ENCODE measurements around the gene GPR55. TPM values are rescaled to one million over a fixed set of nuclear protein-coding genes. Genes with fewer than 3 reads are reported as not detected.
A peak's percentile ranks its signal among the peaks of the same experiment; 100 is the strongest.
"Not testable (repeated sequence)": the region's sequence is repeated elsewhere in the genome, so short reads cannot be mapped to it uniquely, and the experiment has no call there.

The GPR55 gene
- total RNA-seq, 1 donor from 2014 or later = not detected

DNA sequence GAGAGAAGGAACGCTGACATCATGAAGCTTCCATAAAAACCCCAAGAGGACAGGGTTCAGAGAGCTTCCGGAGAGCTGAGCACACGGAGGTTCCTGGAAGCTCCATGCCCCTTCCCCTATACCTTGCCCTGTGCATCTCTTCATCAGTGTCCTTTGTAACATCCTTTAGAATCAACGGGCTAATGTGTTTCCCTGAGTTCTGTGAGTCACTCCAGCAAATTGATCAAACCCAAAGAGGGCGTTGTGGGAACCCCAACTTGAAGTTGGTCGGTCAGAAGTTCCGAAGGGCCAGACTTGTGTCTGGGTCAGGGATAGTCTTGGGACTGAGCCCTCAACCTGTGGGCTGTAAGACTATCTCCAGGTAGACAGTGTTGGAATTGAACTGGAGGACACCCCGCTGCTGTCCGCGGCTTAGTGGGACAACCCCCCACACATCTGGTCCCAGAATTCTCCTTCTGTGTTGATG is 25.9 kb upstream of the GPR55 start:
- no peak for DNase-seq

- DNase-seq = no peak
These were observed 25.2 kb upstream of the GPR55 start for GRCh38 chr2:230949966-230950873.

GRCh38 chr2:230947908-230948365 is 22.9 kb upstream of the GPR55 start:
- no peak for DNase-seq

- no peak for DNase-seq
These were observed 22.2 kb upstream of the GPR55 start for GRCh38 chr2:230947235-230947576.

DNA sequence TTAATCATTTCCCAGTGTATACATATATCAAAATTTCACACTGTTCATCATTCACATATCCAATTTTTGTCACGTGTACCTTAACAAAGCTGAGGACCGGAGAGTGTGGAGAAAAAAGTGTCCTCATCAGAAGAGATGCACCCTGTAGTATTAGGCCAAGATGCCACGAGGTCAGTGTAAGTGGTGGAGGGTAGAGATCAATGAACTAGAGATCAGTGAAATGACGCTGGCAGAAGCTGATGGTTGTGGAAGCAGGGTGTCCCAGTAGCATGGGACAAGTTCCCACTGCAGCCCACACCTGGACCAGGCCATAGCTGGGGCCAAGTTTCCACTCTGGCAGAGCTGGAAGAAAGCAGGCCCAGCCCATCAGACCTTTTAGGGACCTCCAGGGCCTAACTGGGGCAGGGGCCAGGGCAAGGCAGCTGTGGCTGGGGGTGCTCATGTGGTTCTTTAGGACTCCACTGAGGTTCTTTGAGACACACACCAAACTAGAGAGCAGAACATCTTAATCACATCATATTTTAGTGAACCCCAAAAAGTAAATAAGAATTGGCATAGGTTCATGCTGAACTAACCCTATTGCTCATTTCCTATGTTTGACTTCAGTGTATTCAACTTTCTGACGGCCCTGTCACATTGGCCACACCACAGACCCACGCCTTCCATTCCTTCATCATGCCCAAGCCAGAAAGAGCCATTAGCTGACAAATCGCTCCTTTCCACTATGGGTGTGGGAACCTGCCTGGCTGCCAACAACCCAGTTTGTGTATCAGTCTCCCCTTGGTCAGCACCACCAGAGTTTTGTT is 21.6 kb upstream of the GPR55 start:
- DNase-seq = no peak

GRCh38 chr2:230944757-230945372 is 19.8 kb upstream of the GPR55 start:
- no peak for DNase-seq

- no peak for DNase-seq
These were observed 19.1 kb upstream of the GPR55 start for GRCh38 chr2:230944123-230944653.

GRCh38 chr2:230942920-230943896 is 18.2 kb upstream of the GPR55 start:
- DNase-seq = peak; percentile 20

DNA sequence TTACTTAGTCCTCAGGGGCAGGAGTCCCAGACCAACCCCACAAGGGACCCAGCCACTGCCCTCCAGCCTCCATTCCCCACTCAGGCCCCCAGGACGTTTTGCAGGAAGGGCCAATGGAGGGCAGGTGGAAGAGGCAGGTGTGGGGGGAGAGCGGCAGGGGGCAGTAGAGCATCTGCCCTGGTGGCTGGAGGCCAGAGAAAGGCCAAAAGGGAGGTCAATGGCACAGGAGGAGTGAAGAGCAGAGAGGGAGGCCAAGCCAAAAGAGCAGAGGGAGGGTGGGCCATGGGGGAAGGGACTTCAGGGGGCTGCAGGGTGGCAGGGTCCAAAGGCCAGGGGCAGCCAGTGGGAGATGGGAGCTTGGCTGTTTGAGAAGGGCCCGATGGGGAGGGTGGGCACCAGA is 17.3 kb upstream of the GPR55 start:
- DNase-seq = no peak

DNA sequence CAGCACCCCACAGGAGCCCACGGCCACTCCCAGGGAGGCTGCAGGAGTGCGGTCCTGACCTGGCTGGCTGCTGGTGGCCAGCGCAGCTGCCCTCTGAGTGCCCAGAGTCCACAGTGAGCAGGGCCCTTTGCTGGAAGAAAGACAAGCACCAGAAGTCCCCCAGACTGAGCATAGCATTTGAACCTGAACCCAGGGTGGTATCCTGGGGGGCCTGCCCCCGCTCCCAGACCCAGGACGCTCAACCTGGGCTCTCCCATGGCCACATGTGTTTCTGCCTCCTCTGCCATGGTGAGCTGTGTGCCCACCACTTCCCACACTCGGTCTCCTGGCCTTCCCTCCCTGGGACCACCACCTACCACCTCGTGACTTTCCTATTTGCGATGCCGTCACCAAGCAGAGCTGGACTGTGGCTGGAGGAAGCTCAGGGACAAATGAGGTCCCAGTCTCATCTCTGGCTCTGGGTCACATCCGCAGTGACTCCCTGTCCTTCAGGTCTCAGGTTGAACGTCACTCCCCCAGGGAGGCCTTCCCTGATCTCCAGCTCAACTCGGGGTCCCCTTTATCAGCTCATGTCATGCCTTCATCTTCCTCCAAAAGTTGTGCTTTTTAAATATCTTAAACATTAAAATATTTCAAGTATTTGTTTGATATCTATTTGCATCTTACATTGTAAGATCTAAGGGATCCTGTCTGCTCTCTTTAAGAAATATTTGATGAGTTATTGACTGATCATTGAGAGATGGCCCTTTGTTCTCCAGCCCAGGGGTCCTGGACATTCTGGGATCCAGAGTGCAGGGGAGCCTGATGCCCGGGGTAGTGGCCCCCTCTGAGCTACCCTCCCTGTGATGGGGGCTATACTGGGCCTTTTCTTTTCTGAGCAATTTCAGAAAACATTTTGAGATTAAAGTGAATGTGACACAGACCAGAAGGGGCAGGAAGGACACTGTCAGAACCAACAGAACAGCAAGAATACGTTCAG is 16.4 kb upstream of the GPR55 start:
- no peak for DNase-seq

DNA sequence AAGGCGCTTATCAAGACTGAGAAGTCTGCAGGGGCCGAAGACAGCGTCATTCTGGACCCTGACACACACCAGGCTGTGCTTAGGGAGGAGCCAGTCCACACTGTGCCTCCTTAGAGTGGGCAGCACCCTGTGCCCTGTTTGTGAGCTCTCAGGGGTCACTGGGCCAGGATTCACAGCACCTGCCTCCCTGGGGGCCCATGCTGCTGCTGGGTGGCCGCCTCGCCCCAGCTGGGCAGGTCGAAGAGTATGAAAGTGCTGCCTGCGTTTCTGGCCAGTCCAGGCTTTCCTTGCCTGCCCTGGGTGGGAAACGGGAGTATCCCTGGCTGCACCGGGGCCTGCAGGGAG is 15.4 kb upstream of the GPR55 start:
- DNase-seq = no peak

- no peak for DNase-seq
These were observed 14.8 kb upstream of the GPR55 start for GRCh38 chr2:230939691-230940470.

GRCh38 chr2:230939066-230939591 is 14.1 kb upstream of the GPR55 start:
- no peak for DNase-seq

DNA sequence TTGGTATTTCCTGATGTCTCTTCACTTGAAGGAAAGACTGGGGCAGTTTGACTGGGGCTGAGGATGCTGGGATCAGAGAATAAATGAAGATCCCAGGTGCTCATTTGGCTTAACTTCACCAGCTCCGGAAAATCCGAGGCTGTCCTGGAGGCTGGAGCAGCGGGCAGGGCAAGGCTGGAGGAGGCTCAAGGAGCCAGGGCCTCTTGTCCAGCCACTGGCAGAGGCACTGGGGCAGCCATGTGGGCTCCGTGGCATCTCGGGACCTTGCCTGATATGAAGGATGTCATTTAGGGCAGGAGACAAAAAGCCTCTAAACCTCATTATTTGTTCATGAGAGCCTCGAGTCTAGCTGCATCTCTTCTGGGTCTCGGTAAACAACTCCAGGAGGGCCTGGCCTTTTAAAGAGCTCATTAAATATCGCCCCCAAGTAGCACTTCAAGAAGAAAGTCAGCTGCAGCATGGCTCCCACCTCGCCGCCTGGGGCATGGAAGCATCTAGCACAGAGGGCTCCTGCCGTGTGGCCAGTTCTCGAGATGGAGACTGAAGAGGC is 13.5 kb upstream of the GPR55 start:
- DNase-seq = no peak

DNA sequence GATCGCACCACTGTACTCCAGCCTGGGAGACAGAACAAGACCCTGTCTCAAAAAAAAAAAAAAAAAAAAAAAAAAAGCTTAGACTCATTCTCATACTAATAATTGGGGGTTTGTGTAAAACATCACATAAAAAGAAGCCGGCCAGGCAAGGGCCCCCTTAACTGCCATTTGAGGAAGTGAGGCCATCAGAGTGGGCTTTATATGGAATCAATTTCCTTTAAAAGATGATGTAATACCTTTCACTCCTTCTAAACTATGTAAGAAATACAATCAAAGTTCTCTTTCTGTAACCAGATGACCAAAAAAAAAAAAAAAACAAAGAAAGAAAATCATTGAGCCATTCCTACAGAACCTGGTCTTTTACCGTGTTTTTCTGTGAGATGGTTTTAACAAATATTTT is 13.1 kb upstream of the GPR55 start:
- no peak for DNase-seq

GRCh38 chr2:230937362-230937761 is 12.3 kb upstream of the GPR55 start:
- DNase-seq = no peak

- DNase-seq = not testable (repeated sequence)
These were observed 11.2 kb upstream of the GPR55 start for GRCh38 chr2:230936243-230936642.

- no peak for DNase-seq
These were observed 10.0 kb upstream of the GPR55 start for GRCh38 chr2:230935130-230935430.
